Thymus (tissue), 11 donors: Measurements from ENCODE around the gene EMSY. TPM values are rescaled to one million over a fixed set of nuclear protein-coding genes. Genes with fewer than 3 reads are reported as not detected.

Experiments used
- DNase-seq, 9 donors: peaks; one replicate each; pipeline ENCODE4 v3.0.0-alpha.2; 2013; ENCODE audit warnings: low spot score in 9 of 9, low read depth in 6 of 9, missing footprints in 1 of 9
- H3K27ac ChIP-seq, 2 donors: one replicate each; pipeline ENCODE4 v1.5.1; 2013; ENCODE audit warnings: control low read depth in 1 of 2, low read depth in 1 of 2, low read length in 1 of 2, mild to moderate bottlenecking in 1 of 2, moderate library complexity in 1 of 2
- H3K27me3 ChIP-seq, 2 donors: one replicate each; pipeline ENCODE4 v1.5.1; 2013; ENCODE audit warnings: low read length in 1 of 2; ENCODE audit not compliant: control insufficient read depth in 2 of 2, insufficient read depth in 1 of 2
- H3K36me3 ChIP-seq, 2 donors: one replicate each; pipeline ENCODE4 v1.5.1; 2013; ENCODE audit warnings: low read length in 1 of 2, mild to moderate bottlenecking in 1 of 2, moderate library complexity in 1 of 2; ENCODE audit not compliant: control insufficient read depth in 2 of 2, insufficient read depth in 2 of 2
- H3K4me1 ChIP-seq, 2 donors: one replicate each; pipeline ENCODE4 v1.5.1; 2013; ENCODE audit warnings: low read length in 2 of 2; ENCODE audit not compliant: control insufficient read depth in 2 of 2, insufficient read depth in 2 of 2
- H3K4me3 ChIP-seq, 2 donors: one replicate each; pipeline ENCODE4 v1.5.1; 2013; ENCODE audit warnings: low read length in 2 of 2, control low read depth in 1 of 2, mild to moderate bottlenecking in 1 of 2
- H3K9me3 ChIP-seq, 2 donors: one replicate each; pipeline ENCODE4 v1.5.1; 2013; ENCODE audit warnings: low read length in 1 of 2, mild to moderate bottlenecking in 1 of 2; ENCODE audit not compliant: control insufficient read depth in 2 of 2, insufficient read depth in 1 of 2
- WGBS: extraction: QIAGEN DNeasy Blood & Tissue Kit; methylation state at CpG from one replicate; pipeline ENCODE4 v1.1.7; 2013; 5-methylcytosine and 5-hydroxymethylcytosine counted together
- polyA plus RNA-seq: library from polyadenylated mRNA; stranded (reverse); fragments of 200-250 nt; gene quantifications from one replicate; pipeline ENCODE4 v1.2.3, GENCODE V29; 2013
- total RNA-seq: library from RNA; stranded (reverse); fragments of 120-200 nt; gene quantifications from one replicate; pipeline ENCODE4 v1.2.4, GENCODE V29; 2013
- donor health status: healthy.

The EMSY gene
- total and polyA plus RNA-seq, 2 donors, result 9.3 to 11.8 TPM

DNA sequence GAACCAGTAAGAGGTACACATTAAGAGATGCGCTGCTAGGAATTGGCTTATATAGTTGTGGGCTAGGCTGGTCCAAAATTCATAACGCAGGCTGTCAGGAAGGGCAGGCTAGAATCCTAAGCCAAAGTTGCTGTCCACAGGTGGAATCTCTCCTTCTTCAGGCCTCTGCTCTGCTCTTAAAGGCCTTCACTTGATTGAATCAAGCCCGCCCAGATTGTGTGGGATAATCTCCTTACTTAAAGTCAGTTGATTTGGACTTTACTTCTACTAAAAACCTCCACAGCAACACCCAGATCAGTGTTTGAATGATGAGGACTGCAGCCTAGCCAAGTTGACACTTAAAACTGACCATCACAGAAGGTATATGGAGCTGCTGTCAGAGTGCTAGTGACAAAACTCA lies 156.9 kb downstream of the EMSY start:
- Histone ChIP-seq H3K4me1 (peaks cover 3 to 9% of the 10 kb centered on the region in 2 donors), H3K27ac (no peak overlapping the region), H3K4me3 (no peak overlapping the region), H3K9me3 (no peaks in the 10 kb centered on the region), H3K36me3 (no peaks in the 10 kb centered on the region), H3K27me3 (no peaks in the 10 kb centered on the region)
- no peak for DNase-seq
- WGBS, result 98% methylated on average over 3 of the region's 3 CpGs

DNA sequence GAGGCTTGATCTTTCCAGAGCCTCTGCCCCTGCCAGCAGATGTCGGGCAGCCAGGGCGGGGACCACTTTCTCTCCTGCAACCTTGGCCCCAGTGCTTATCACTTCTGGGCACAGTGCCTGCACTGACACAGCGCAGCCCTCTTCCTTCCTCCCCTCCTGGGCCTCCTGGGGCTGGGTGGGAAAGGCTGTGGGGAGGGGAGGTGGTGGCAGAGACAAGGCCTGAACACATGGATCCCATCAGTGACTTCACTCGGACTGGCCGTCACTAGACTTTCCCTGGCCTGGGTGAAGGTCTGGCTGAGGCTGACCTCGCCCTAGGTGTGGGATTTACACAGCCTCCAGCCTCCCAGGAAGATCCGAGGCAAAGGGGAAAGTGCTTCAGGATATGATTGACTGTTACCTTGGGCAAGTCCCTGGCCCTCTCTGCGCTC lies 157.6 kb downstream of the EMSY start:
- DNase-seq, result no peak
- Histone ChIP-seq H3K27me3 (no peaks in the 10 kb centered on the region), H3K4me1 (peaks cover 3 to 9% of the 10 kb centered on the region in 2 donors), H3K4me3 (no peak overlapping the region), H3K9me3 (no peaks in the 10 kb centered on the region), H3K36me3 (no peaks in the 10 kb centered on the region), H3K27ac (no peak overlapping the region)
- 44% methylated on average over 8 of the region's 8 CpGs for WGBS

Other genes starting within 250 kb of the EMSY start
- gene WNT11, start 238.5 kb upstream of the EMSY start, total RNA-seq, result 1.5 TPM
- 1.1 TPM for gene WNT11, start 238.5 kb upstream of the EMSY start, polyA plus RNA-seq
- 69.8 TPM for gene THAP12, start 63.9 kb upstream of the EMSY start, total RNA-seq
- gene THAP12, start 63.9 kb upstream of the EMSY start, polyA plus RNA-seq, result 50.7 TPM
- gene GVQW3, start 63.7 kb upstream of the EMSY start, total RNA-seq, result 2.9 TPM
- 1.4 TPM for gene GVQW3, start 63.7 kb upstream of the EMSY start, polyA plus RNA-seq
- gene LRRC32, start 225.7 kb downstream of the EMSY start, total RNA-seq, result 2.9 TPM
- gene LRRC32, start 225.7 kb downstream of the EMSY start, polyA plus RNA-seq, result 29.3 TPM